Measurements from ENCODE around the gene TAS2R41. TPM values are rescaled to one million over a fixed set of nuclear protein-coding genes. Genes with fewer than 3 reads are reported as not detected.
A peak's percentile ranks its signal among the peaks of the same experiment; 100 is the strongest.
"Not testable (repeated sequence)": the region's sequence is repeated elsewhere in the genome, so short reads cannot be mapped to it uniquely, and the experiment has no call there.

TAS2R41 gene
- total RNA-seq, 5 donors from 2014 or later (not counting 1 experiment from before 2014, with no cell fraction given) = 0.28 to 2.5 (median 0.93) TPM

DNA sequence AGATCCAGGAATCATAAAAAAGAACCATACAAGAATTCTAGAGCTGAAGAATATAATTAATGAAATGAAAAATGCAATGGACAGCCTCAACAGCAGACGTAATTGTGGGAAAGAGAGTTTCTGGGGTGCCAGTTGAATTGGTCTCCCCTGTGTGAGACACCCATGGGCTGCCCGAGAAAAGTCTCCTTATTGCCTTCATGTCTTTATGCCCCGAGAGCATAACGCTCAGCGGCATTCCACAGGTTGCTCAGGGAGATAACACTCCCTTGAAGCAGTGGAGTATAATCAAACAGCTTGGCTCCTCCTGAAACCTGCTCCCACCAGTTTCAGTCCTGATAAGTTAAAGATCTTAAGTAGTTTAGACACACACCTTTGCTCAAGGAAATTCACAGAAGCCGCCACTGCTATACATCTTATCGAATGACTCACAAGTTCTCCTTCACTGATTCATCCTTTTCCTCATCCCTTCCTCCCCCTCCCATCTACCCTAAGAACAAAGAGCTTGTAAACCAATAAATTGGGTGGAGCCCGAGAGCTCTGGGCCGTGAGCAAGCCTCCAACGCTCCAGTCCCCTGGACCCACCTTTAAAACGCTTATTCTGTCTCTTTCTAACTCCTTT lies 5.5 kb upstream of the TAS2R41 start:
- H3K27me3 Mint-ChIP-seq; CTCF ChIA-PET; H3K36me3 ChIP-seq (ENCODE audit: control insufficient read depth in 2 of 2, extremely low read depth in 1 of 2, insufficient read depth in 1 of 2, low read length in 1 of 2); ATAC-seq (replicated peaks in 1 of 4); H3K27ac ChIP-seq (ENCODE audit: low read length); H3K4me1 ChIP-seq (ENCODE audit: control insufficient read depth in 1 of 2, extremely low read depth in 1 of 2, insufficient read depth in 2 of 2, low read length in 2 of 2); H3K9me3 ChIP-seq; H3K4me3 ChIP-seq (ENCODE audit: control insufficient read depth in 1 of 2, extremely low read depth in 1 of 2, low read length in 1 of 2); POLR2A ChIA-PET; H3K27me3 ChIP-seq (replicated peaks in 1 of 2; ENCODE audit: control insufficient read depth in 2 of 2, extremely low read depth in 1 of 2, insufficient read depth in 2 of 2, low read length in 1 of 2); H3K4me3 Mint-ChIP-seq; DNase-seq: not testable (repeated sequence)
- H3K9me3 Mint-ChIP-seq = peaks cover 0 to 13% (median 2%) of the 10 kb centered on the region in 3 donors
- 95% methylated on average over 6 of the region's 11 CpGs for WGBS (ENCODE audit: insufficient coverage)
- peaks cover 0 to 14% (median 4%) of the 10 kb centered on the region in 3 donors for H3K4me1 Mint-ChIP-seq
- H3K27ac Mint-ChIP-seq = peak overlapping the region in 1 of 2 donors; percentile 23
- H3K36me3 Mint-ChIP-seq = peaks cover 28% of the 10 kb centered on the region

DNA sequence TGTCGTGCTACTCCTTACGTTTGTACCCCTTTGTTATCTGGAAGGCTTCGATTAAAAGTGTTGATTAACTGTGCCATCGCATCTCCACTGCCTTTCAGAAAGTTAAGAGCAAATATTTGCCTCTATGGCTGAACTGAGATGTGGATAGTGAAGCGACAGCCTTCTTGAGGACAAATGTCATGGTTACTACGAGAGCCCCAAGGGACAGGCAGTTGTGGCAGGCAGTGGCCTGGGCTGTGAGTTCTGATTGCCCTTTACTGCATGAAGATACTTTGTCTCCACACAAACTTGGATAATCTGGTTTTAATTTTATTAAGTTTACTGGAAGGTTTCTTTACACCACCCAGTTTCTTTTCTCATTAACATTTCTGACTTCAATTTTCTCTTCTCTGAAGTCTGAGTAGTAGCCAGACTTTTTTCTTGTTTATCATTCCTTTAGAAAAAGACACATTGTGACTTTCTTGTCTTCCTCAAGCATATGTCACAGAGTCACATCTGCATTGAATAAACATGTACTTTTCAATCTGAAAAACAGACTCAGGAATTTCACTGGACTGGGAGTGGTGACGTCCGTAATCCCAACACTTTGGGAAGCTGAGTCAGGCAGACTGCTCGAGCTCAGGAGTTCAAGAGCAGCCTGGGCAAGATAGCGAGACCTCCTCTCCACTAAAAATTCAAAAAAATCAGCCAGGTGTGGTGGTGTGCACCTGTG lies 1.5 kb downstream of the TAS2R41 start:
- H3K4me3 ChIP-seq (ENCODE audit: control insufficient read depth in 1 of 2, extremely low read depth in 1 of 2, low read length in 1 of 2) = no peak overlapping the region
- H3K9me3 Mint-ChIP-seq = no peaks in the 10 kb centered on the region
- no peaks in the 10 kb centered on the region for H3K27me3 Mint-ChIP-seq
- DNase-seq (no peak), ATAC-seq (replicated peaks in 1 of 4) (no peak)
- ChIA-PET POLR2A (no interaction called here), CTCF (no interaction called here)
- H3K27ac ChIP-seq (ENCODE audit: low read length) = no peak overlapping the region
- no peaks in the 10 kb centered on the region for H3K36me3 ChIP-seq (ENCODE audit: control insufficient read depth in 2 of 2, extremely low read depth in 1 of 2, insufficient read depth in 1 of 2, low read length in 1 of 2)
- no peaks in the 10 kb centered on the region for H3K27me3 ChIP-seq (replicated peaks in 1 of 2; ENCODE audit: control insufficient read depth in 2 of 2, extremely low read depth in 1 of 2, insufficient read depth in 2 of 2, low read length in 1 of 2)
- H3K9me3 ChIP-seq = no peaks in the 10 kb centered on the region
- 100% methylated on average over 2 of the region's 10 CpGs for WGBS (ENCODE audit: insufficient coverage)
- peaks cover 0 to 6% of the 10 kb centered on the region in 2 experiments for H3K4me1 ChIP-seq (ENCODE audit: control insufficient read depth in 1 of 2, extremely low read depth in 1 of 2, insufficient read depth in 2 of 2, low read length in 2 of 2)
- H3K4me3 Mint-ChIP-seq = no peak overlapping the region
- H3K4me1 Mint-ChIP-seq = peaks cover 20 to 42% (median 27%) of the 10 kb centered on the region in 3 donors
- peaks cover 2% of the 10 kb centered on the region for H3K36me3 Mint-ChIP-seq
- no peak overlapping the region for H3K27ac Mint-ChIP-seq

DNA sequence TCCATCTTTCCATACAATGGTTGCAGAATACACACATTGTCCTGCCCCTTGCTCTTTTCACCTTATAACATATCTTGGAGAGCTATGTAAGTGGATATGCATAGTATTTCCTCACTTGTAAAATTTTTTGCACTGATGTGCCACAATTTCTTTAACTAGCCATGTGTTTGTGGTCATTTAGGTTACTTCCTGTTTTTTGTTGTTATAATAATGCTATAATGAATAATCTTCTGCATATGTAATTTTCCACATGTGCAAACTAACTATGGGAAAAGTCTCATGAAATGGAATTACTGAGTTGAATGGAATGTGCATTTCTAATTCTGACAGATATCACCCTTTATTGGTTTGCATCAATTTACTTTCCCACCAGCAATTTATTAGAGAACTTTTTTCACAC lies 2.8 kb downstream of the TAS2R41 start:
- no peak for ATAC-seq (replicated peaks in 1 of 4)
- CTCF ChIA-PET = no interaction called here
- H3K27ac ChIP-seq (ENCODE audit: low read length) = no peak overlapping the region
- no peaks in the 10 kb centered on the region for H3K9me3 Mint-ChIP-seq
- H3K4me3 Mint-ChIP-seq = no peak overlapping the region
- H3K27ac Mint-ChIP-seq = no peak overlapping the region
- H3K27me3 Mint-ChIP-seq = no peaks in the 10 kb centered on the region
- peaks cover 20 to 41% (median 27%) of the 10 kb centered on the region in 3 donors for H3K4me1 Mint-ChIP-seq
- H3K27me3 ChIP-seq (replicated peaks in 1 of 2; ENCODE audit: control insufficient read depth in 2 of 2, extremely low read depth in 1 of 2, insufficient read depth in 2 of 2, low read length in 1 of 2) = no peaks in the 10 kb centered on the region
- no peaks in the 10 kb centered on the region for H3K36me3 ChIP-seq (ENCODE audit: control insufficient read depth in 2 of 2, extremely low read depth in 1 of 2, insufficient read depth in 1 of 2, low read length in 1 of 2)
- H3K9me3 ChIP-seq = no peaks in the 10 kb centered on the region
- H3K4me1 ChIP-seq (ENCODE audit: control insufficient read depth in 1 of 2, extremely low read depth in 1 of 2, insufficient read depth in 2 of 2, low read length in 2 of 2) = peaks cover 0 to 6% of the 10 kb centered on the region in 2 experiments
- POLR2A ChIA-PET = no interaction called here
- DNase-seq = no peak
- H3K36me3 Mint-ChIP-seq = peaks cover 8% of the 10 kb centered on the region
- H3K4me3 ChIP-seq (ENCODE audit: control insufficient read depth in 1 of 2, extremely low read depth in 1 of 2, low read length in 1 of 2) = no peak overlapping the region

DNA sequence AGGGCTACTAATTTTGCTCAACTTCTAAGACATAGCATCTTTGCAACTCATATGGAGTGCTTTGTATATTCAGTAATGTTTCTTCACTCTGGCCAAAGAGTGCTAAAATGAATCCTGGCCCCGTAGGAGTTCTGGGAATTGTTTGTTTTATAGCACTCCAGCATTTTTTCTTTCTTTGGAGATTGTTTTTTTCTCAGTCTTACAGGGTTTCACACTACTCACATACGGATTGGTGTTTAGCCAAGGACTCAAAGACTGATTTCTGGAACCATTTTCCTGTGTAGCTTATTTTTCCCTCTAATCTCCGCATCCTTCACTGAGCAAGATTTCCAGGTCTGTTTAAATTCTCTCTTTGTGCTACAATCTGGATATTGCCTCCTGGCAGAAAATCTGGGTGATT lies 6.4 kb downstream of the TAS2R41 start:
- WGBS (ENCODE audit: insufficient coverage) = no CpG with 5 or more reads among the region's 3 CpGs
- Mint-ChIP-seq H3K4me1 (peaks cover 20 to 28% (median 23%) of the 10 kb centered on the region in 3 donors), H3K27me3 (no peaks in the 10 kb centered on the region), H3K36me3 (peaks cover 28% of the 10 kb centered on the region), H3K27ac (no peak overlapping the region), H3K4me3 (no peak overlapping the region), H3K9me3 (no peaks in the 10 kb centered on the region)
- peaks cover 0 to 6% of the 10 kb centered on the region in 2 experiments for H3K4me1 ChIP-seq (ENCODE audit: control insufficient read depth in 1 of 2, extremely low read depth in 1 of 2, insufficient read depth in 2 of 2, low read length in 2 of 2)
- no peak overlapping the region for H3K27ac ChIP-seq (ENCODE audit: low read length)
- POLR2A ChIA-PET = no interaction called here
- H3K36me3 ChIP-seq (ENCODE audit: control insufficient read depth in 2 of 2, extremely low read depth in 1 of 2, insufficient read depth in 1 of 2, low read length in 1 of 2) = no peaks in the 10 kb centered on the region
- no peak for DNase-seq
- no peaks in the 10 kb centered on the region for H3K27me3 ChIP-seq (replicated peaks in 1 of 2; ENCODE audit: control insufficient read depth in 2 of 2, extremely low read depth in 1 of 2, insufficient read depth in 2 of 2, low read length in 1 of 2)
- no peaks in the 10 kb centered on the region for H3K9me3 ChIP-seq
- no peak for ATAC-seq (replicated peaks in 1 of 4)
- CTCF ChIA-PET = no interaction called here
- H3K4me3 ChIP-seq (ENCODE audit: control insufficient read depth in 1 of 2, extremely low read depth in 1 of 2, low read length in 1 of 2) = no peak overlapping the region

DNA sequence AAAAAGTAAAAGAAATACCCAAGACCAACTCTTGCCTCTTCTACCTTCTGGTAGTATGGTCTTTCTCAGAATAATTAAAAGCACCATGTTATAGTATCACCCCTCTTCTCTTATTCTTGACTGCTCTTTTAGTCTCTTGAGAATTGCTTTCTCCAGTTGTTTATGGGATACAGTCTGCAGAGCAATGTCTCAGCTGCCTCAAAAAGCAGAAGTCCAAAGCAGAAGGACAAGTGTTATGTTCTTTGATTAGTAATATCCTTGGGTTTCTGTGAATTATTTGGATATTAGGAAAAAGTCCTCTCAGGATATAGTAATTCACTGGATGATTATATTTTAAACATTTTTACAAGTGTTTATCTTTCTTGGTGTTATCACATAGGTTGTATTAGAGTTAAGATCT lies 7.4 kb downstream of the TAS2R41 start:
- peaks cover 0 to 6% of the 10 kb centered on the region in 2 experiments for H3K4me1 ChIP-seq (ENCODE audit: control insufficient read depth in 1 of 2, extremely low read depth in 1 of 2, insufficient read depth in 2 of 2, low read length in 2 of 2)
- ChIA-PET CTCF (no interaction called here), POLR2A (interaction anchor here in 1 of 2 donors (0.7 kb wide), 1 partner anchor 984 kb away, joined by 3 read pairs; no protein-coding TSS in a partner anchor)
- ATAC-seq (replicated peaks in 1 of 4) (no peak), DNase-seq (no peak)
- Mint-ChIP-seq H3K27me3 (no peaks in the 10 kb centered on the region), H3K27ac (no peak overlapping the region), H3K4me3 (no peak overlapping the region), H3K9me3 (no peaks in the 10 kb centered on the region), H3K4me1 (peaks cover 18 to 25% (median 22%) of the 10 kb centered on the region in 3 donors), H3K36me3 (peaks cover 34% of the 10 kb centered on the region)
- no peaks in the 10 kb centered on the region for H3K9me3 ChIP-seq
- no peaks in the 10 kb centered on the region for H3K36me3 ChIP-seq (ENCODE audit: control insufficient read depth in 2 of 2, extremely low read depth in 1 of 2, insufficient read depth in 1 of 2, low read length in 1 of 2)
- no peak overlapping the region for H3K27ac ChIP-seq (ENCODE audit: low read length)
- H3K27me3 ChIP-seq (replicated peaks in 1 of 2; ENCODE audit: control insufficient read depth in 2 of 2, extremely low read depth in 1 of 2, insufficient read depth in 2 of 2, low read length in 1 of 2) = no peaks in the 10 kb centered on the region
- H3K4me3 ChIP-seq (ENCODE audit: control insufficient read depth in 1 of 2, extremely low read depth in 1 of 2, low read length in 1 of 2) = no peak overlapping the region

DNA sequence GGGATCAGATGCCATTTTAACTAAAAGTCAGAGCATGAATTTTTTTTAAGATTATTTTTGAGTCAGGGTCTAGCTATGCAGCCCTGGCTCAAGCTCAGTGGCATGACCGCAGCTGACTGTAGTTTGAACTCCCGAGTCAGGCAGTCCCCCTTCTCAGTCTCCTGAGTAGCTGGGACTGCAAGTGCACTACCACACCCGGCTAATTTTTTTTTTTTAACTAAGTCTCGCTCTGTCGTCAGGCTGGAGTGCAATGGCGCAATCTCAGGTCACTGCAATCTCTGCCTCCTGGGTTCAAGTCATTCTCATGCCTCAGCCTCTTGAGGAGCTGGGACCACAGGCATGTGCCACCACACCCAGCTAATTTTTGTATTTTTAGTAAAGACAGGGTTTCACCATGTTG lies 7.8 kb downstream of the TAS2R41 start:
- no peak for ATAC-seq (replicated peaks in 1 of 4)
- Histone ChIP-seq H3K4me1 (ENCODE audit: control insufficient read depth in 1 of 2, extremely low read depth in 1 of 2, insufficient read depth in 2 of 2, low read length in 2 of 2) (peaks cover 0 to 6% of the 10 kb centered on the region in 2 experiments), H3K9me3 (no peaks in the 10 kb centered on the region), H3K4me3 (ENCODE audit: control insufficient read depth in 1 of 2, extremely low read depth in 1 of 2, low read length in 1 of 2) (no peak overlapping the region), H3K36me3 (ENCODE audit: control insufficient read depth in 2 of 2, extremely low read depth in 1 of 2, insufficient read depth in 1 of 2, low read length in 1 of 2) (no peaks in the 10 kb centered on the region), H3K27ac (ENCODE audit: low read length) (no peak overlapping the region), H3K27me3 (replicated peaks in 1 of 2; ENCODE audit: control insufficient read depth in 2 of 2, extremely low read depth in 1 of 2, insufficient read depth in 2 of 2, low read length in 1 of 2) (no peaks in the 10 kb centered on the region)
- Mint-ChIP-seq H3K4me3 (no peak overlapping the region), H3K9me3 (no peaks in the 10 kb centered on the region), H3K27me3 (no peaks in the 10 kb centered on the region), H3K27ac (no peak overlapping the region), H3K36me3 (peaks cover 34% of the 10 kb centered on the region), H3K4me1 (peaks cover 14 to 22% (median 18%) of the 10 kb centered on the region in 3 donors)
- DNase-seq = no peak
- 78% methylated on average over 6 of the region's 6 CpGs for WGBS (ENCODE audit: insufficient coverage)
- CTCF ChIA-PET = no interaction called here
- POLR2A ChIA-PET = interaction anchor here in 1 of 2 donors (0.7 kb wide), 1 partner anchor 984 kb away, joined by 3 read pairs; no protein-coding TSS in a partner anchor
